Kidney (tissue), 14 donors: Measurements from ENCODE around the gene TCF25. TPM values are rescaled to one million over a fixed set of nuclear protein-coding genes. Genes with fewer than 3 reads are reported as not detected.

Source experiments
- DNase-seq, 5 donors: peaks; one replicate each; pipeline ENCODE4 v3.0.0-alpha.2; 2013 to 2020
- FAIRE-seq: peaks from 2 replicates; lab custom pipeline; 2012; peaks lifted over from hg19 to GRCh38; lab: Jason Lieb, UNC
- H3K27ac ChIP-seq, 2 donors: one replicate each; pipeline ENCODE4 v1.7.0; 2013; ENCODE audit warnings: low read depth in 2 of 2, low read length in 2 of 2, inconsistent platforms in 1 of 2
- H3K27me3 ChIP-seq: one replicate; pipeline ENCODE4 v1.7.1; 2013; ENCODE audit warnings: low read length, inconsistent platforms; ENCODE audit not compliant: control insufficient read depth, insufficient read depth
- H3K36me3 ChIP-seq, 3 donors: one replicate each; pipeline versions ENCODE4 v1.7.0 to v1.7.1; 2013; ENCODE audit warnings: low read length in 3 of 3, control low read depth in 1 of 3, inconsistent platforms in 1 of 3; ENCODE audit not compliant: insufficient read depth in 3 of 3, control insufficient read depth in 2 of 3
- H3K4me1 ChIP-seq, 3 donors: one replicate each; pipeline versions ENCODE4 v1.7.0 to v1.7.1; 2013; ENCODE audit warnings: low read length in 3 of 3, inconsistent platforms in 1 of 3, low read depth in 1 of 3; ENCODE audit not compliant: control insufficient read depth in 2 of 3, insufficient read depth in 2 of 3
- H3K4me3 ChIP-seq, 3 donors: one replicate each; pipeline versions ENCODE4 v1.7.0 to v1.8.1; 2013; ENCODE audit warnings: low read length in 3 of 3, control low read depth in 1 of 3, inconsistent platforms in 1 of 3
- H3K9ac ChIP-seq, 3 donors: one replicate each; pipeline versions ENCODE4 v1.7.0 to v1.7.1; 2013; ENCODE audit warnings: low read length in 3 of 3, control low read depth in 1 of 3, inconsistent platforms in 1 of 3
- H3K9me3 ChIP-seq, 3 donors: one replicate each; pipeline versions ENCODE4 v1.7.0 to v1.7.1; 2013; ENCODE audit warnings: low read length in 3 of 3, control low read depth in 1 of 3, inconsistent platforms in 1 of 3; ENCODE audit not compliant: control insufficient read depth in 2 of 3, insufficient read depth in 1 of 3
- intact Hi-C: fragments of 100-400 bp; cut with DNase I; formaldehyde crosslinking; loops from one replicate; pipeline ENCODE4 v1.11.1; 2022
- polyA plus RNA-seq: library from polyadenylated mRNA; stranded (reverse); fragments of 350-450 nt; fragmentation: Illumina TruSeq; extraction: RNeasy Lipid Tissue Mini Kit (QIAGEN cat#74804); gene quantifications from one replicate; pipeline ENCODE4 v1.2.3, GENCODE V29; 2014; ENCODE audit warnings: low read depth, low replicate concordance; ENCODE audit not compliant: insufficient read depth
- total RNA-seq: library from RNA; stranded (reverse); fragmentation: NEBNext Ultra II Directional; extraction: Animal tissue kit (Norgen Biotek cat#: 25700); gene quantifications from one replicate; pipeline ENCODE4 v1.2.1, GENCODE V29; 2021
- TF ChIP-seq, protein P1 (sequence below): IDR thresholded peaks from 3 replicates; pipeline ENCODE4 v1.5.1; 2012; ENCODE audit warnings: mild to moderate bottlenecking, moderate library complexity, borderline replicate concordance; ENCODE audit not compliant: insufficient read depth; ENCODE audit errors: extremely low read depth
- donor health status: control.
- donor health status: control.
- donor health status: control.
- donor health status: control.
- donor health status: control.
- donor health status: DM: yes; HTN: yes; CAD: no.
- donor health status: Normal renal cell carcinoma (clear cell type).

Gene TCF25
- total and polyA plus RNA-seq, 2 donors from 2014 or later, result 157 to 209 TPM

DNA sequence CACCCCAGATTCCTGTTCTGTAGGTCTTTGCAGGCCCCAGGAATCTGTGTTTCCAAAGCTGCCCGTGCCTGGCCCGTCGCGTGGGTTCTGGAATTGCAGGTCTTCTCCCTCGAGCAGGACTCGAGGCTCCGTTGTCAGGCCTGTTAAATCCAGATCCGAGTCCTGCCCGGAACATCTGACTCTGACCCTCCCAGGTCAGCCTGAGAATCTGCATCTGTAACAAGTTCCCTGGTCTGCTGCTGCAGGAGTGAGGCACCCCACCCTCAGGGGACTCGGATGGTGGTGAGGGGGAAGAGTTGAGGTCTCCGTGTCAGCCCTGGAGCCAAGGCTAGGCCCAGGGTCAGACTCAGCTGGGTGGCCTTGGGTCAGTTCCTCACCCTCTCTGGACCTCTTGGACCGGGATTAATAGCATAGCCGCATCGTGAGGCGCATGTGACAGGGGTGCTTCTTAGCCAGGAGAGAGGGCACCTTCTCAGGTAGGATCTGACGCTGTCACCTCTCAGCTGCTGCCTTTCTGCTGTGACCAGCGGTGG is 36.3 kb upstream of the TCF25 start:
- DNase-seq, result no peak
- Histone ChIP-seq H3K9me3 (no peaks in the 10 kb centered on the region), H3K36me3 (no peaks in the 10 kb centered on the region), H3K9ac (no peak overlapping the region), H3K27ac (no peak overlapping the region), H3K4me3 (no peak overlapping the region), H3K4me1 (no peaks in the 10 kb centered on the region), H3K27me3 (no peaks in the 10 kb centered on the region)
- intact Hi-C loops, result no loop called here
- FAIRE-seq, result no peak
- TF ChIP-seq, protein P1, sequence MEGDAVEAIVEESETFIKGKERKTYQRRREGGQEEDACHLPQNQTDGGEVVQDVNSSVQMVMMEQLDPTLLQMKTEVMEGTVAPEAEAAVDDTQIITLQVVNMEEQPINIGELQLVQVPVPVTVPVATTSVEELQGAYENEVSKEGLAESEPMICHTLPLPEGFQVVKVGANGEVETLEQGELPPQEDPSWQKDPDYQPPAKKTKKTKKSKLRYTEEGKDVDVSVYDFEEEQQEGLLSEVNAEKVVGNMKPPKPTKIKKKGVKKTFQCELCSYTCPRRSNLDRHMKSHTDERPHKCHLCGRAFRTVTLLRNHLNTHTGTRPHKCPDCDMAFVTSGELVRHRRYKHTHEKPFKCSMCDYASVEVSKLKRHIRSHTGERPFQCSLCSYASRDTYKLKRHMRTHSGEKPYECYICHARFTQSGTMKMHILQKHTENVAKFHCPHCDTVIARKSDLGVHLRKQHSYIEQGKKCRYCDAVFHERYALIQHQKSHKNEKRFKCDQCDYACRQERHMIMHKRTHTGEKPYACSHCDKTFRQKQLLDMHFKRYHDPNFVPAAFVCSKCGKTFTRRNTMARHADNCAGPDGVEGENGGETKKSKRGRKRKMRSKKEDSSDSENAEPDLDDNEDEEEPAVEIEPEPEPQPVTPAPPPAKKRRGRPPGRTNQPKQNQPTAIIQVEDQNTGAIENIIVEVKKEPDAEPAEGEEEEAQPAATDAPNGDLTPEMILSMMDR, result no peak

DNA sequence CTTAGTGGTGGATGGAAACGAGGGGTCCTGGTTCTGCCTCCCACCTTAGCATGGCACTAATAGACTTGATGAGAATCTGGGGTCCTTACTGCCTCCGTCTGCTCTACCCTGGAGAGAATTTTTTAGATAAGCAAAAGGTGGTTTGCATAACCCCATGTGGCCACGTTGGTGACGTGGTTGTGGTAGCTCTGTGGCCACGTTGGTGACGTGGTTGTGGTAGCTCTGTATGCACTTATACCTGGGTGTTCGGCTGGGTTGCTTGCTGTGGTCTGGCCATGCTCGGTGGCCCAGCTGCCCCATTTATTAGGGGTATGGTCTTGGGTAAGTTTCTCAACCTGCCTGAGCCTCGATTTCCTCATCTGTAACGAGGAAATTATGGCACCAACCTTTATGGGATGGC is 32.1 kb upstream of the TCF25 start:
- intact Hi-C loops, result no loop called here
- TF ChIP-seq, protein P1, result no peak

DNA sequence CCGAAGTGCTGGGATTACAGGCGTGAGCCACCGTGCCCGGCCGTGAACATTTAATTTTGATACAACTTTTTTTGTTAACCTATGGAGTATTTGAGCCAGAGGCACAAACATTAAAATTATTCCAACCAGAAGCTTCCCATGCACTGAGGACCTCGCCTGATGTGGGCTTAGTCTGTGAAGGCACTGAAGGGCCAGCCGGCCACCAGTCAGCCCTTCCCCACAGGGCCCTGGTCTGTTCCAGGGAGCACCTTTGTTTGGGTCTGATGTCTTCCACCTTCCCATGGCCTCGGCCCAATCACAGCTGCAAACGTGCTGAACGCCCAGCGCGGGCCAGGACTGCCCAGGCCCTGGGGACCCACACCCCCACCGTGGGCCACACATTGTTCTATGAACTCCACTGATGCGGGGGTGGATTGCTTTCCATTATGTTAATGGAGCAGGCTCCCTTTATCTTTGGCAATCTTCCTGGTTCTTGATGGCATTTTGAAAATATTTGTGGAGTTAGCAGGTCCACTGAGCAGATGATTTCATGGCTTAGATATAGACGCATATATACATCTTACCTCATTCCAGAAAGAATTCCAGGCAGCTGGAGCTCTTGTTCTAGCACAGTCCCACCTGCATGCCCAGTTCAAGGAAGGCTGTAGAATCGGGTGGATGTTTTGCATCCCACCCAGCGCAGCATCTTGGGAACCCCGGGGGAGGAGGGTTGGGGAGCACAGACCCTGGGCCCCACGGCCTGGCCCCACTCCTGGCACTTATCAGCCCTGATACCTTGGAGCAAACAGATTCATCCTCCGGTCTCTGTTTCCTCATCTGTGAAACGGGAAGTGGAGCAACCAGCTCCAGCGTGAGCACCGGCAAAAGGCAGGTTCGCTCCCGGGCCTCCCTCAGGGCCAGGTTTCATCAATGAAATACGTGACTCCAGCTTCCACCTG is 30.7 kb upstream of the TCF25 start:
- Histone ChIP-seq H3K9ac (no peak overlapping the region), H3K4me3 (no peak overlapping the region), H3K27me3 (no peaks in the 10 kb centered on the region), H3K9me3 (no peaks in the 10 kb centered on the region), H3K27ac (no peak overlapping the region), H3K4me1 (peaks cover 0 to under 1% (median 0%) of the 10 kb centered on the region in 3 donors), H3K36me3 (no peaks in the 10 kb centered on the region)
- intact Hi-C loops, result no loop called here
- DNase-seq, result peak in 3 of 5 donors; percentile 45 to 87 (median 85)
- no peak for FAIRE-seq
- TF ChIP-seq, protein P1, result no peak

More for the DNA sequence above, 32.1 kb upstream of the TCF25 start:
- no peaks in the 10 kb centered on the region for H3K4me1 ChIP-seq
- H3K4me3 ChIP-seq, result no peak overlapping the region
- FAIRE-seq, result no peak
- no peak for DNase-seq
- H3K36me3 ChIP-seq, result no peaks in the 10 kb centered on the region
- H3K27ac ChIP-seq, result no peak overlapping the region
- H3K9ac ChIP-seq, result no peak overlapping the region
- H3K9me3 ChIP-seq, result no peaks in the 10 kb centered on the region
- H3K27me3 ChIP-seq, result no peaks in the 10 kb centered on the region
